ENCODE measurements around the gene PRR29.

Gene PRR29

DNA sequence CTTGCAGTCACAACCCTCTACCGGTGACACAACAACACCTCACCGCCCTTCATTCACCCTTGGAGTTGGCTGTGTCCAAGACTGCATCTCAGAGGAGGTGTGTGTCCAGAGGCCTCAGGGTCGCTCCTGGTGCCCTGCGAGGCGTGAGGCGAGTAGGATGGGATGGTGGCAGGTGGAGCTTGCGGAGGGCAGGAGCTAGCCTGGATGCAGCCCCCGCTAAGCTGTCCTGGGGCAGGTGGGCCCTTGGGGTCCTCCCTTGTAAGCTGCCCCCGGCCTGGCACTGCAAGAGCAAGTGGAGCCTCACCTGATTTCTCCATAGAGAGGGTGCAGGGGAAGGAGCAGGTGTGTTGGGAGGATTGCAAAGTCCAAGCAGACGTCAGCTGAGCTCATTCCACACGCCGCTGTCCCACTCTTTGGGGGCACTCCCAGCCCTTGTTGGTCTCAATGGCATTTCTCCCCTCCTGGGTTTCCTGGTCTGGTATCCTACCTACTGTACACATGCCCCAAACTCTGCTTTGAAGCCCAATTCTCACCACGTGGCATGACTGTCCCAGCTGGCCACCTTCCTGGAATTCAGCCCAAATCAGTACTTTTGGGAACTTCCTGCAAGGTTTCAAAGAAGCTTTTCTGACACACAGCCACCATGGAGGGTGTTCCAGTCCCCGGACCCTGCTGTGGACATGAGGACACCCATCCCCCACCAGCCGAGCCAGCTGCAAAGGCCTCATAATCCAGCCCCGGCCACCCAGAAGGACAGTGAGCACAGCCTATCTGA is 40.4 kb downstream of the PRR29 start:
- Histone ChIP-seq H2AFZ (no peak overlapping the region), H3K9me3 (ENCODE audit: control insufficient read depth, low read length) (no peaks in the 10 kb centered on the region), H3K27ac (no peak overlapping the region), H3K79me2 (no peaks in the 10 kb centered on the region), H3K4me1 (no peaks in the 10 kb centered on the region), H3K4me3 (ENCODE audit: low read depth, low read length) (no peak overlapping the region), H3K36me3 (ENCODE audit: control insufficient read depth, insufficient read depth, low read length) (no peaks in the 10 kb centered on the region), H3K4me2 (ENCODE audit: low read length) (no peak overlapping the region), H3K9ac (no peak overlapping the region), H3K27me3 (ENCODE audit: control insufficient read depth, insufficient read depth, low read length) (no peaks in the 10 kb centered on the region)
- TF ChIP-seq, protein P1, sequence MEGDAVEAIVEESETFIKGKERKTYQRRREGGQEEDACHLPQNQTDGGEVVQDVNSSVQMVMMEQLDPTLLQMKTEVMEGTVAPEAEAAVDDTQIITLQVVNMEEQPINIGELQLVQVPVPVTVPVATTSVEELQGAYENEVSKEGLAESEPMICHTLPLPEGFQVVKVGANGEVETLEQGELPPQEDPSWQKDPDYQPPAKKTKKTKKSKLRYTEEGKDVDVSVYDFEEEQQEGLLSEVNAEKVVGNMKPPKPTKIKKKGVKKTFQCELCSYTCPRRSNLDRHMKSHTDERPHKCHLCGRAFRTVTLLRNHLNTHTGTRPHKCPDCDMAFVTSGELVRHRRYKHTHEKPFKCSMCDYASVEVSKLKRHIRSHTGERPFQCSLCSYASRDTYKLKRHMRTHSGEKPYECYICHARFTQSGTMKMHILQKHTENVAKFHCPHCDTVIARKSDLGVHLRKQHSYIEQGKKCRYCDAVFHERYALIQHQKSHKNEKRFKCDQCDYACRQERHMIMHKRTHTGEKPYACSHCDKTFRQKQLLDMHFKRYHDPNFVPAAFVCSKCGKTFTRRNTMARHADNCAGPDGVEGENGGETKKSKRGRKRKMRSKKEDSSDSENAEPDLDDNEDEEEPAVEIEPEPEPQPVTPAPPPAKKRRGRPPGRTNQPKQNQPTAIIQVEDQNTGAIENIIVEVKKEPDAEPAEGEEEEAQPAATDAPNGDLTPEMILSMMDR (IDR thresholded peaks at IDR 0.05), result no peak

DNA sequence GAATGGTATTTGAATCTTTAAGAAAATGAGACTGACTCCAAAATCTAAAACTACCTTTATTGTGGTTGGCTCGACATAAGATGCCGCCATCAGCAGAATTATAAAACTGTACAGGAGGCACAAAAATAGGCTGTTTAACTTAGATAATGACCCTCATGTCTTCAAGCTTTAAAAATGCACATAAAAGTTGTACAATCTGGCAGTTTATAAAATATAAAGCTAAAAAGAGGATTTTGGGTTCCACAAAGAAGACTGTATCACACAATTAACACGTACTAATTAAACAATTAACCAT is 40.9 kb downstream of the PRR29 start:
- H2AFZ ChIP-seq, result no peak overlapping the region
- H3K27ac ChIP-seq, result no peak overlapping the region
- no peaks in the 10 kb centered on the region for H3K4me1 ChIP-seq
- H3K79me2 ChIP-seq, result no peaks in the 10 kb centered on the region
- no peak overlapping the region for H3K4me2 ChIP-seq (ENCODE audit: low read length)
- no peaks in the 10 kb centered on the region for H3K36me3 ChIP-seq (ENCODE audit: control insufficient read depth, insufficient read depth, low read length)
- H3K4me3 ChIP-seq (ENCODE audit: low read depth, low read length), result no peak overlapping the region
- no peak overlapping the region for H3K9ac ChIP-seq
- H3K9me3 ChIP-seq (ENCODE audit: control insufficient read depth, low read length), result no peaks in the 10 kb centered on the region
- no peaks in the 10 kb centered on the region for H3K27me3 ChIP-seq (ENCODE audit: control insufficient read depth, insufficient read depth, low read length)
- TF ChIP-seq, protein P1 (IDR thresholded peaks at IDR 0.05), result no peak

DNA sequence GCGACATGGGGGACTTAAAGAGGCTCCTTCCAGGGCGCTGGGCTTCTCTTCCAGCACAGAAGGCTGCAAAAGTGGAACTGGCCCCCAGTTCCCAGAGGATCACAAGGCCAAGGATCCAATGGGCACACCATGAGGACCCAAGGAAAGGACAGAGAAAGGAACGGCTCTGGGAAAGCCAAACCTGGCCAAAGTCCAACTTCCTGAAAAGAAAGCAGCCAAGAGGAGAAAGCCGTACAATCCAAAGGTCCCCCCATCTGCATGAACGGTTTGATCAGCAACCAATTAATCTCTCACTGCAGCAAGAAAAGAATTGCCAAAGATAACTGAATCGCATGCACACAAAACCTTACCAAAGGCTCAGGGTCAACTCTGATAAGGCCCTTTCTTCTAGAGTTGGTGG is 42.1 kb downstream of the PRR29 start:
- Histone ChIP-seq H3K9ac (no peak overlapping the region), H3K9me3 (ENCODE audit: control insufficient read depth, low read length) (no peaks in the 10 kb centered on the region), H3K4me1 (no peaks in the 10 kb centered on the region), H3K79me2 (no peaks in the 10 kb centered on the region), H3K27ac (no peak overlapping the region), H3K4me3 (ENCODE audit: low read depth, low read length) (no peak overlapping the region), H3K27me3 (ENCODE audit: control insufficient read depth, insufficient read depth, low read length) (no peaks in the 10 kb centered on the region), H3K36me3 (ENCODE audit: control insufficient read depth, insufficient read depth, low read length) (no peaks in the 10 kb centered on the region), H2AFZ (no peak overlapping the region), H3K4me2 (ENCODE audit: low read length) (no peak overlapping the region)
- TF ChIP-seq, protein P1 (IDR thresholded peaks at IDR 0.05), result no peak

DNA sequence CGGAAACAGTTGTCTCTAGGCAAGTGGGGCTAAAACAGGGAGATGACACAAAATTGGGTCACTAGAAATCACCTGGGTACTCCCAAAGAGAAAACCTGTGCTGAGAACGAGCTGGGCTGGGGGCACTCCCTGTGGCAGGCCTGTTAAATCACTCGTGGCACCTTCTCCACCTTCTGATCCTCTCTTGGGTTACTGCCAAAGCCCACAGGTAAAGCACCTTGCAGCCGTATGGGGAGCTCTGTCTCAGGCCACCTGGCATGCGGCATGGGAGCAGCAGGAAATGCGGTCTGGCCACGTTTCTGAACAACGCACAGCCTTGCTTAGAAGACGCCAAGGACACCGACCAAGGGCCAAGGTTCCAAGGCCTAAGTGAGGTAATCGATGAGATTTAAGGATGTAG is 43.8 kb downstream of the PRR29 start:
- no peak overlapping the region for H3K27ac ChIP-seq
- H3K79me2 ChIP-seq, result no peaks in the 10 kb centered on the region
- no peak overlapping the region for H3K9ac ChIP-seq
- no peak overlapping the region for H2AFZ ChIP-seq
- TF ChIP-seq, protein P1 (IDR thresholded peaks at IDR 0.05), result no peak
- no peaks in the 10 kb centered on the region for H3K4me1 ChIP-seq
- H3K36me3 ChIP-seq (ENCODE audit: control insufficient read depth, insufficient read depth, low read length), result no peaks in the 10 kb centered on the region
- H3K4me2 ChIP-seq (ENCODE audit: low read length), result no peak overlapping the region
- H3K27me3 ChIP-seq (ENCODE audit: control insufficient read depth, insufficient read depth, low read length), result no peaks in the 10 kb centered on the region
- H3K4me3 ChIP-seq (ENCODE audit: low read depth, low read length), result no peak overlapping the region
- H3K9me3 ChIP-seq (ENCODE audit: control insufficient read depth, low read length), result no peaks in the 10 kb centered on the region

Measured in parathyroid adenoma (tissue), 2 donors.